ENCODE results near the gene OR52E2.

- no peak for TF ChIP-seq CTCF (IDR thresholded peaks at IDR 0.05; ENCODE audit: borderline replicate concordance, extremely low read depth, low read length, poor library complexity, severe bottlenecking)
- TF ChIP-seq EZH2 (IDR thresholded peaks at IDR 0.05; ENCODE audit: borderline replicate concordance, low read depth, low read length, severe bottlenecking), result no peak
Measured at GRCh38 chr11:5042091-5042490, 17.3 kb downstream of the OR52E2 start.

All from DND-41 (cell line).